ENCODE results near the gene SHKBP1.

- no peak for TF ChIP-seq CTCF (conservative IDR thresholded peaks at IDR 0.05; ENCODE audit: low read depth, low read length)
- no peak for TF ChIP-seq EZH2 (IDR thresholded peaks at IDR 0.05; ENCODE audit: low read length, unreplicated experiment)
Measured at GRCh38 chr19:40585982-40586422, 9.3 kb downstream of the SHKBP1 start.

Data from PC-3 (cell line).